ENCODE results near the gene APPL2.
"Not testable (repeated sequence)": the region's sequence is repeated elsewhere in the genome, so short reads cannot be mapped to it uniquely, and the experiment has no call there.

The APPL2 gene

GRCh38 chr12:105189293-105189692 lies 46.7 kb downstream of the APPL2 start:
- no peak for DNase-seq

DNA sequence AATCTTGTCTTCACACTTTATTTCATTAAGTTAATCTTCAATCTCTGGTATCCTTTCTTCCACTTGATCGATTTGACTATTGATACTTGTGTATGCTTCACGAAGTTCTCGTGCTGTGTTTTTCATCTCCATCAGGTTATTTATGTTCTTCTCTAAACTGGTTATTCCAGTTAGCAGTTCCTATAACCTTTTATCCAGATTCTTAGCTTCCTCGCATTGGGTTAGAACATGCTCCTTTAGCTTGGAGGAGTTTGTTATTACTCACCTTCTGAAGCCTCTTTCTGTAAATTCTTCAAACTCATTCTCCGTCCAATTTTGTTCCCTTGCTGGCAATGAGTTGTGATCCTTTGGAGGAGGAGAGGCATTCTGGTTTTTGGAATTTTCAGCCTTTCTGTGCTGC lies 52.0 kb downstream of the APPL2 start:
- DNase-seq = not testable (repeated sequence)

GRCh38 chr12:105183406-105183805 lies 52.6 kb downstream of the APPL2 start:
- not testable (repeated sequence) for DNase-seq

- DNase-seq = not testable (repeated sequence)
Observed at GRCh38 chr12:105179114-105179513, 56.9 kb downstream of the APPL2 start.

- no peak for DNase-seq
Observed at GRCh38 chr12:105177208-105177607, 58.8 kb downstream of the APPL2 start.

GRCh38 chr12:105175397-105175990 lies 60.5 kb downstream of the APPL2 start:
- no peak for DNase-seq

- no peak for DNase-seq
Observed at GRCh38 chr12:105171691-105172436, 64.1 kb downstream of the APPL2 start.

GRCh38 chr12:105170139-105170538 lies 65.8 kb downstream of the APPL2 start:
- DNase-seq = no peak

DNA sequence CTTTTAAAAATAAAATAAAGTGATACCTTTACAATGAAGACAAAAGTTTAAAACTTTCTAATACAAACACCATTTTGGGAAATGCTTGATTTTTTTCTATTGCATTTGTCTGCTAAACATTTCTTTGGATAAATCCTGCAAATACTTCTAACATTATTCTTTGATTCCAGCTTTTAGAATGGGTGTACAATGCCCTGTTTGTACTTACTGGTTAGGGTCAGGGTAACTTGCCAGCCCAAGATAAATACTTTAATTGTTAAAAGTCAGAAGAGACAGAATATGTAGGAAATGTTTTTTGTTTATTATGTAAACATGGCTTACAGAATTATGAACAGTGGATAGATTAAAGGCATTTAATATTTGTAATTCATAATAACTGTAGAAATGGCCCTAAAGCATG lies 68.0 kb downstream of the APPL2 start:
- DNase-seq = no peak

DNA sequence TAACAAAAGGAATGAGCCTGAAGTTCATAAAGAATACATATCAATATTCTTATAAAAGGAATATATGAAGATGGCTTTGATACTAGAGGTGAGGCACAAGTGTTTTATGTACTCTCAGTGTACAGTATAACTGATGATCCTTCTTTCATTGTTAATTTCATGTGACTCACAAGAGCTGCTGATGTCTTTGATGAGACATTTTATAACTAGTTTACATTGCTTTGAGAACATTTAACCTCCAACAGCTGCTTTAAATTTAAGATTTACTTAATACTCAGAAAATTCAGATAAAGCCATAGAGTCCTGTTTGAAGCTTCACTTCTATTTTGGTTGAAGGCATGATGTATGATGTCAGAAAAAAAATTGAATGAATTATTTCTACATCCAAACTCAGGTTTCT lies 68.6 kb downstream of the APPL2 start:
- no peak for DNase-seq

- no peak for DNase-seq
Observed at GRCh38 chr12:105166736-105167135, 69.2 kb downstream of the APPL2 start.

- DNase-seq = no peak
Observed at GRCh38 chr12:105164068-105164467, 71.9 kb downstream of the APPL2 start.

- no peak for DNase-seq
Observed at GRCh38 chr12:105162174-105162573, 73.8 kb downstream of the APPL2 start.

GRCh38 chr12:105158876-105159275 lies 77.1 kb downstream of the APPL2 start:
- no peak for DNase-seq

DNA sequence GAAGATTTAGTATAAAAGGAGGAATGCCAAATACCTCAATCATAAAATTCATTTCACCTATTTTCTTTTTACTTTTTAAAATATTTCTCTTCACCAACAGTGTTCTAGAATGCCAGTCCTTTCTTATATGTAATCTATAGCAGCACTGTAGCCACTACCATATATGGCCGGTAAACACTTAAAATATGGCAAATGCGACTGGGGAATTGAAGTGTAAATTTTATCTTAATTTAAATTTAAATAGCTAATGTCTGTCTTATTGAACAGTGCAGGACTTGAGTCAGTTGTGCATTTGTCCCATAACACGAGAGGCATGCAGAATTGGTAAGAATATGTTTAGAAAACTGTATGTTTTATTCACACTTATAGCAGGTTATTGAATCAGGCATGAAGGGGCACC lies 78.4 kb downstream of the APPL2 start:
- DNase-seq = no peak

DNA sequence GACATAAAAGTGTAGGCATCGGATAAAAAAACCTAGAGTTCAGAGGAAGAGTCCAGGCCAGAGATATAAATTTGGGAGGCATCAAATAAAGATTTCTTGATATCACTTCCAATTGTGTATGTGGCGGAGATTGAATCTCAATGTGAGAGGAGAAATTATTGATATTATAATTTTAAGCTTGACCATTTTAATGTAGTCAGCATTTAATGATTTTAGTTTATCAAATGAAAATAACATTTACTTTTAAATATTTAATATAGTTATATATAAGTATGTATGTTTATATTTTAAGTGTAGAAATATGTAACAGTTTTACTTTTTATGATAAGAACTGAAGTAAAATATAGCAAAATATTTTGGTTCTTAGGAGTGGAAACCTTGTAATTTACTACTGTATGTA lies 79.7 kb downstream of the APPL2 start:
- DNase-seq = no peak

DNA sequence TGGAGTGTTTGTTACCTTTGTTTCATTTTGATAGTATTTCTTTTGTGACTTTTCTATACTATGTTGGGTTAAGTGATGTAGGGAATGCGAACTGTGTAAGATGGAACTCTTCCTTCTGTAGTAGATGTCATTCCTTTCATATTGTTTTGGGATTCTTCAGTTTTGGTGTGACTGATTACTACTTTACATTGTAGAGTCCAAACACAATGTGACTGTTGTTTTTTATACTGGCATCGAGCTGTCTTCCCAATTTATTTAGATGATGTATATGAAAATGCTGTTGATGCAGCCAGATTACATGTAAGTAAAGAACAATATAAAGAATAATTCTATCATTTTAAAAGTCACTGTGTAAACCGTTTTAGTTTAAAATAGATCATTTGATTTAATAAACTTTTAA lies 93.7 kb downstream of the APPL2 start:
- DNase-seq = no peak

GRCh38 chr12:105141320-105141922 lies 94.6 kb downstream of the APPL2 start:
- DNase-seq = no peak

- DNase-seq = no peak
Observed at GRCh38 chr12:105138248-105138647, 97.7 kb downstream of the APPL2 start.

All from NCI-H524 treated with DMSO at 0.1 percent for 48 hours (cell line).